Small intestine (tissue), 7 donors: ENCODE measurements around the gene UNC5C. TPM values are rescaled to one million over a fixed set of nuclear protein-coding genes. Genes with fewer than 3 reads are reported as not detected.

Source experiments
- DNase-seq, 2 donors: peaks; one replicate each; pipeline versions ENCODE4 v3.0.0 to v3.0.0-alpha.2; 2013
- FAIRE-seq: peaks from 2 replicates; lab custom pipeline; 2012; peaks lifted over from hg19 to GRCh38; lab: Jason Lieb, UNC
- H3K27ac ChIP-seq, 3 donors: one replicate each; pipeline ENCODE4 v1.5.1; 2013; ENCODE audit warnings: low read length in 2 of 3, mild to moderate bottlenecking in 2 of 3, control low read depth in 1 of 3, inconsistent platforms in 1 of 3, low read depth in 1 of 3, moderate library complexity in 1 of 3
- H3K27me3 ChIP-seq, 3 donors: one replicate each; pipeline ENCODE4 v1.6.1; 2013; ENCODE audit warnings: low read length in 3 of 3, inconsistent platforms in 1 of 3; ENCODE audit not compliant: control insufficient read depth in 3 of 3, insufficient read depth in 3 of 3
- H3K36me3 ChIP-seq, 3 donors: one replicate each; pipeline ENCODE4 v1.6.1; 2013; ENCODE audit warnings: low read length in 3 of 3, inconsistent platforms in 1 of 3, low read depth in 1 of 3, mild to moderate bottlenecking in 1 of 3, moderate library complexity in 1 of 3; ENCODE audit not compliant: control insufficient read depth in 3 of 3, insufficient read depth in 2 of 3
- H3K4me1 ChIP-seq, 3 donors: one replicate each; pipeline ENCODE4 v1.6.1; 2013; ENCODE audit warnings: low read length in 2 of 3, inconsistent platforms in 1 of 3, low read depth in 1 of 3, mild to moderate bottlenecking in 1 of 3, moderate library complexity in 1 of 3; ENCODE audit not compliant: control insufficient read depth in 3 of 3, insufficient read depth in 2 of 3
- H3K4me3 ChIP-seq, 3 donors: one replicate each; pipeline ENCODE4 v1.5.1; 2013; ENCODE audit warnings: low read length in 3 of 3, control low read depth in 1 of 3, inconsistent platforms in 1 of 3, low read depth in 1 of 3, mild to moderate bottlenecking in 1 of 3, moderate library complexity in 1 of 3
- H3K9me3 ChIP-seq, 2 donors: one replicate each; pipeline ENCODE4 v1.6.1; 2013; ENCODE audit warnings: low read depth in 1 of 2, low read length in 1 of 2; ENCODE audit not compliant: control insufficient read depth in 2 of 2, insufficient read depth in 1 of 2
- WGBS, 3 donors: extraction: QIAGEN DNeasy Blood & Tissue Kit; methylation state at CpG; one replicate each; pipeline ENCODE4 v1.1.7; 2013; 5-methylcytosine and 5-hydroxymethylcytosine counted together
- polyA plus RNA-seq, 4 donors: library from polyadenylated mRNA; stranded (reverse) in 3 of 4; unstranded in 1 of 4; fragments of 200-250 nt in 3 of 4; fragments of 120-200 nt in 1 of 4; gene quantifications; one replicate each; pipeline versions ENCODE4 v1.2.1 to v1.2.3, GENCODE V29; 2013
- donor health status: healthy with polysubstance abuse.
- donor health status: control.
- donor health status: control.
- donor health status: Bipolar disorder and iron deficiency.
- donor health status: healthy.

The UNC5C gene
- polyA plus RNA-seq, 4 donors = under 0.01 to 2.9 (median 1.1) TPM; not detected in 1

DNA sequence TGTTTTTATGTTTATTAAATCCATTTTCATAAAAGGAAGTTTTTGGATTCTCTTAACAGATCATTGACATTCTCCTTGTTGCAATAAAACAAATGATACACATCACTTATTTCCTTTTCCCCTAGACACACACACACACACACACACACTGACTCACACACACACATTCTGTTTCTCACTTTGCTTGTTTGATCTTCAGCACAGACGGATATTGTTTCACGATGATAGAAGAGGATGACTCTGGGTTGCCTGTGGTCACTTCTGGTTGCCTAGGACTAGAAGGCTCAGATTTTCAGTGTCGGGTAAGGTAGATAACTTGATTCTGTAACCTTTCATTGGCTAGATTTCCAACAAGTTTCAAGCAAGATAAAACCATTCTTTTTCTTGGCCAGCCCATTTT, 434.3 kb downstream of the UNC5C start:
- H3K4me1 ChIP-seq = no peaks in the 10 kb centered on the region
- no peak for DNase-seq
- no peaks in the 10 kb centered on the region for H3K9me3 ChIP-seq
- no peak overlapping the region for H3K27ac ChIP-seq
- no peak for FAIRE-seq
- no peak overlapping the region for H3K4me3 ChIP-seq
- H3K27me3 ChIP-seq = no peaks in the 10 kb centered on the region
- no peaks in the 10 kb centered on the region for H3K36me3 ChIP-seq
- WGBS, 3 donors = 78 to 83% (median 81%) methylated on average over 3 of the region's 3 CpGs
